ENCODE results near the gene CERS6. TPM values are rescaled to one million over a fixed set of nuclear protein-coding genes. Genes with fewer than 3 reads are reported as not detected.
A peak's percentile ranks its signal among the peaks of the same experiment; 100 is the strongest.

Gene CERS6
- total RNA-seq, 4 donors from 2014 or later = 35.7 to 60.6 (median 39.2) TPM

GRCh38 chr2:168773128-168773527, 317.1 kb downstream of the CERS6 start:
- Histone ChIP-seq H3K4me3 (replicated peaks in 1 of 3) (no peak overlapping the region), H3K9me3 (no peaks in the 10 kb centered on the region), H3K36me3 (no peaks in the 10 kb centered on the region), H3K4me1 (peaks cover 5 to 9% of the 10 kb centered on the region in 2 donors), H3K27ac (no peak overlapping the region), H3K27me3 (no peaks in the 10 kb centered on the region)
- TF ChIP-seq CTCF (IDR thresholded peaks at IDR 0.05) = no peak
- TF ChIP-seq POLR2A (IDR thresholded peaks at IDR 0.05) = no peak
- DNase-seq = no peak
- intact Hi-C loops (cut with DNase I) = loop anchor here (10.0 kb wide), 1 partner anchor 72 kb away; no protein-coding TSS in a partner anchor
- WGBS, 2 donors = 71 to 91% methylated on average over 2 of the region's 2 CpGs

GRCh38 chr2:168773719-168774521, 317.8 kb downstream of the CERS6 start:
- WGBS, 2 donors = 48 to 51% methylated on average over 9 of the region's 9 CpGs
- no peaks in the 10 kb centered on the region for H3K9me3 ChIP-seq
- peaks cover 5 to 9% of the 10 kb centered on the region in 2 donors for H3K4me1 ChIP-seq
- H3K4me3 ChIP-seq (replicated peaks in 1 of 3) = no peak overlapping the region
- TF ChIP-seq POLR2A (IDR thresholded peaks at IDR 0.05) (no peak), CTCF (IDR thresholded peaks at IDR 0.05) (peak; percentile 88 to 98 (median 94))
- no peak overlapping the region for H3K27ac ChIP-seq
- intact Hi-C loops (cut with DNase I) = loop anchor here (2.0 to 10.0 kb wide), 2 partner anchors 71 to 147 kb away; no protein-coding TSS in a partner anchor
- no peaks in the 10 kb centered on the region for H3K27me3 ChIP-seq
- peak; percentile 72 to 79 for DNase-seq
- no peaks in the 10 kb centered on the region for H3K36me3 ChIP-seq

GRCh38 chr2:168775837-168776236, 319.8 kb downstream of the CERS6 start:
- 0% methylated on average over 1 of the region's 1 CpG for WGBS, 2 donors
- H3K36me3 ChIP-seq = no peaks in the 10 kb centered on the region
- no peaks in the 10 kb centered on the region for H3K9me3 ChIP-seq
- no peaks in the 10 kb centered on the region for H3K27me3 ChIP-seq
- DNase-seq = no peak
- H3K4me3 ChIP-seq (replicated peaks in 1 of 3) = no peak overlapping the region
- intact Hi-C loops (cut with DNase I) = loop anchor here (2.0 to 10.0 kb wide), 2 partner anchors 69 to 145 kb away; no protein-coding TSS in a partner anchor
- H3K4me1 ChIP-seq = peaks cover 7 to 14% of the 10 kb centered on the region in 2 donors
- no peak for TF ChIP-seq POLR2A (IDR thresholded peaks at IDR 0.05)
- no peak for TF ChIP-seq CTCF (IDR thresholded peaks at IDR 0.05)
- no peak overlapping the region for H3K27ac ChIP-seq

- no peak for DNase-seq
- TF ChIP-seq CTCF (IDR thresholded peaks at IDR 0.05) (no peak), POLR2A (IDR thresholded peaks at IDR 0.05) (no peak)
- H3K36me3 ChIP-seq = no peaks in the 10 kb centered on the region
- no peaks in the 10 kb centered on the region for H3K9me3 ChIP-seq
- no peak overlapping the region for H3K27ac ChIP-seq
- 45 to 71% methylated on average over 1 of the region's 1 CpG for WGBS, 2 donors
- H3K4me3 ChIP-seq (replicated peaks in 1 of 3) = no peak overlapping the region
- no peaks in the 10 kb centered on the region for H3K27me3 ChIP-seq
- H3K4me1 ChIP-seq = peaks cover 26% of the 10 kb centered on the region in 2 donors
- intact Hi-C loops (cut with DNase I) = no loop called here
These were observed 324.6 kb downstream of the CERS6 start for GRCh38 chr2:168780669-168781071.

GRCh38 chr2:168781191-168781817, 325.2 kb downstream of the CERS6 start:
- no peak for TF ChIP-seq POLR2A (IDR thresholded peaks at IDR 0.05)
- TF ChIP-seq CTCF (IDR thresholded peaks at IDR 0.05) = no peak
- no peak for DNase-seq
- WGBS, 2 donors = 81 to 93% methylated on average over 2 of the region's 2 CpGs
- Histone ChIP-seq H3K4me1 (peaks cover 26% of the 10 kb centered on the region in 2 donors), H3K9me3 (no peaks in the 10 kb centered on the region), H3K36me3 (no peaks in the 10 kb centered on the region), H3K27me3 (no peaks in the 10 kb centered on the region), H3K4me3 (replicated peaks in 1 of 3) (no peak overlapping the region), H3K27ac (peak overlapping the region in 1 of 3 donors; percentile 73)
- intact Hi-C loops (cut with DNase I) = no loop called here

All from thyroid gland (tissue), 4 donors.